ENCODE results near the gene NTSR1.

DNA sequence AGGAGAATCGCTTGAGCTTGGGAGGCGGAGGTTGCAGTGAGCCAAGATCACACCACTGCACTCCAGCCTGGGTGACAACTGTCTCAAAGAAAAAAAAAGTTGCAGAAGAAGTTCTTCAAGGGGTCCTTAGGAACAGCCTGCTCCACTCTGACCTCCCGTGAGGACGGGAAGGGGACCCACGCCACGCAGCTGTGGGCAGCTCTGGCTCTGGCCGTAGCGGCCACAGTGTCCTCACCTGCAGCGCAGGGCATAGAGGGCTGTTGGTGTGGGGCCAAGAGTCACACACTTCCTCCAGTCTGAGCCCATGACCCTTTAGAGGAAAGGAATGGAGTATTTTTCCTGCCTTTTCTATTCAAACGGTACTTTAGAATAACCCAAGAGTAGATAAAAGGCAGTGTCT lies 5.4 kb downstream of the NTSR1 start:
- TF ChIP-seq CTCF (conservative IDR thresholded peaks at IDR 0.05), result no peak
- TF ChIP-seq EZH2 (IDR thresholded peaks at IDR 0.05; ENCODE audit: low read depth), result no peak

All from PC-9 (cell line).